Measurements from ENCODE around the gene TUBG2.
"Not testable (repeated sequence)": the region's sequence is repeated elsewhere in the genome, so short reads cannot be mapped to it uniquely, and the experiment has no call there.

The TUBG2 gene

DNA sequence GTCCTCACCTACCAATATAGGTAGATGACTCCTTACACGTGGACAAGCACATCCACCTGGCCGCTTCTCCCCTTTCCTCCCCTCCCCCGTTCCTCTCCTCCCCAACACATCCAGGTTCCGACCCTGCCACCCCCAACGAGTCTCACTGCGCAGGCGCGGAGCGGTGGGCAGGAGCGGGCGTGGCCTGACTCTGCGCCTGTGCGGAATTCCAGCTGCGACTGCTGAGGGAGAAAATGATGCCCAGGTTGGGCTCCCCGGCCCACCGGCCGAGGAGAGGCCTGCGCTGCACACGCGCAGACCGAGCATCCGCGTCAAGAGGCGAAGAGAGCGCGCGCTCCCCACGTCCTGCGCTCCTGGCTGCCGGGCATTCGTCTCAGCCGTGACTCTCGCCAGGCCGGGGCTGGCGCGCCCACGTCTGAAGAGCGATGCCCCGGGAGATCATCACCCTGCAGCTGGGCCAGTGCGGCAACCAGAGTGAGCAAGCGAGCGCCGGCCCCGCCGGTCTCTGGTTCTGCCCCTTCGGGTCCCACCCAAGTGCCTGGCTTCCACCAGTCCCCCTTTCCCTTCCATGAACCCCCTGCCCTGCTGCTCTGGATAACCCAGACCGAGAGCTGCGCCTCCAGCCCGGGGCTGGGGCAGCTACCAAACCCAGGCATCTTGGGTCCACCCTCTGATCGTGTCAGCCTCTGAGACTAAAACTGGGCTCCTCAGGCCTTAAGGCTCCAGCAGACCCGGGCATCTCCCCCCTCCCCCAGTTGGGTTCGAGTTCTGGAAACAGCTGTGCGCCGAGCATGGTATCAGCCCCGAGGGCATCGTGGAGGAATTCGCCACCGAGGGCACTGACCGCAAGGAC is at the start of gene TUBG2:
TUBG2 (plus strand) TSS at position 206 of the 853 bp plus-strand sequence; CDS start at position 426, 220 bp downstream.
- TF ChIP-seq, protein P1, sequence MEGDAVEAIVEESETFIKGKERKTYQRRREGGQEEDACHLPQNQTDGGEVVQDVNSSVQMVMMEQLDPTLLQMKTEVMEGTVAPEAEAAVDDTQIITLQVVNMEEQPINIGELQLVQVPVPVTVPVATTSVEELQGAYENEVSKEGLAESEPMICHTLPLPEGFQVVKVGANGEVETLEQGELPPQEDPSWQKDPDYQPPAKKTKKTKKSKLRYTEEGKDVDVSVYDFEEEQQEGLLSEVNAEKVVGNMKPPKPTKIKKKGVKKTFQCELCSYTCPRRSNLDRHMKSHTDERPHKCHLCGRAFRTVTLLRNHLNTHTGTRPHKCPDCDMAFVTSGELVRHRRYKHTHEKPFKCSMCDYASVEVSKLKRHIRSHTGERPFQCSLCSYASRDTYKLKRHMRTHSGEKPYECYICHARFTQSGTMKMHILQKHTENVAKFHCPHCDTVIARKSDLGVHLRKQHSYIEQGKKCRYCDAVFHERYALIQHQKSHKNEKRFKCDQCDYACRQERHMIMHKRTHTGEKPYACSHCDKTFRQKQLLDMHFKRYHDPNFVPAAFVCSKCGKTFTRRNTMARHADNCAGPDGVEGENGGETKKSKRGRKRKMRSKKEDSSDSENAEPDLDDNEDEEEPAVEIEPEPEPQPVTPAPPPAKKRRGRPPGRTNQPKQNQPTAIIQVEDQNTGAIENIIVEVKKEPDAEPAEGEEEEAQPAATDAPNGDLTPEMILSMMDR (IDR thresholded peaks at IDR 0.05; ENCODE audit: low read depth, low read length): no peak
- in situ Hi-C loops (cut with HindIII; ENCODE audit: low sequenced_read_pairs): no loop called here
- DNase-seq (ENCODE audit: low read depth, low spot score): peak; percentile 89
- H3K4me3 ChIP-seq (ENCODE audit: low read depth, low read length): peak within 1 kb of the TSS; percentile 64

DNA sequence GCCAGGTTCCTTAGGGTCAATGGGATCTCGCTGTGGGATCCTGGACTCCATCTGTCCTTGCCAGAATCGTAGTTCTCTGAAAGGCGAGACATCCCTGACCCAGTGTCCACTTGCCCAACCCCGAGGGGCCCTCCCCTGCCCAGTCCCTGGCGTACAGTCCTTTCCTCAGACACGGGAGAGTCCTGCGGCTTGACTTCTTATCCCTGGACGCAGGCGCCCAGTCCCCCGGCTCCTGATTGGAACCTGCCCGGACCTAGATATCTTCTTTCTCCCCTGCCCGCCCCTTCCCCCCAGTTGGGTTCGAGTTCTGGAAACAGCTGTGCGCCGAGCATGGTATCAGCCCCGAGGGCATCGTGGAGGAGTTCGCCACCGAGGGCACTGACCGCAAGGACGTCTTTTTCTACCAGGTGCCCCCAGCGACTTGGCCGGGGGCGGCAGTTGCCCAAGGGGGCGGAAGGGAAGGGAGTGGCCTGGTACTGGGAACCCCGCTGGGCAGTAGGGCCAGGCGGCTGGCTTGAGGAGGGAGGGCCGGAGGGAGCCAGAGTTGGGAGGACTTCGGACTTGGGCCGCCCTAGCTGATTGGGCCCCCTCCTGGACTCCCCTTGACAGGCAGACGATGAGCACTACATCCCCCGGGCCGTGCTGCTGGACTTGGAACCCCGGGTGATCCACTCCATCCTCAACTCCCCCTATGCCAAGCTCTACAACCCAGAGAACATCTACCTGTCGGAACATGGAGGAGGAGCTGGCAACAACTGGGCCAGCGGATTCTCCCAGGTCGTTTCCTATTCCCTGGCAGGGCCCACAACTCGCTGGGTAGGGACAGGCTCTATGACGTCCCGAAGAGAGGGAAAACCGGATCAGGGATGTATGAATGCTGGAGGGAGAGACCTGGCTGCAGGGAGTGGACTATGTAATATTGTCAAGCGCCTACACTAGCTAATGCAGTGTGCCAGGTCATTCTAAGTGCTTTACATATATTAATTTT is 49.0 kb upstream of the TUBG2 start:
- peak overlapping the region; percentile 77 for H3K4me3 ChIP-seq (ENCODE audit: low read depth, low read length)
- in situ Hi-C loops (cut with HindIII; ENCODE audit: low sequenced_read_pairs); DNase-seq (ENCODE audit: low read depth, low spot score): not testable (repeated sequence)

- DNase-seq (ENCODE audit: low read depth, low spot score): no peak
- H3K4me3 ChIP-seq (ENCODE audit: low read depth, low read length): no peak overlapping the region
- in situ Hi-C loops (cut with HindIII; ENCODE audit: low sequenced_read_pairs): no loop called here
- TF ChIP-seq, protein P1 (IDR thresholded peaks at IDR 0.05; ENCODE audit: low read depth, low read length): no peak
These were observed 47.1 kb upstream of the TUBG2 start for GRCh38 chr17:42612013-42612412.

GRCh38 chr17:42613699-42614295 is 45.3 kb upstream of the TUBG2 start:
- TF ChIP-seq, protein P1 (IDR thresholded peaks at IDR 0.05; ENCODE audit: low read depth, low read length): no peak
- no peak for DNase-seq (ENCODE audit: low read depth, low spot score)
- H3K4me3 ChIP-seq (ENCODE audit: low read depth, low read length): no peak overlapping the region
- in situ Hi-C loops (cut with HindIII; ENCODE audit: low sequenced_read_pairs): no loop called here

DNA sequence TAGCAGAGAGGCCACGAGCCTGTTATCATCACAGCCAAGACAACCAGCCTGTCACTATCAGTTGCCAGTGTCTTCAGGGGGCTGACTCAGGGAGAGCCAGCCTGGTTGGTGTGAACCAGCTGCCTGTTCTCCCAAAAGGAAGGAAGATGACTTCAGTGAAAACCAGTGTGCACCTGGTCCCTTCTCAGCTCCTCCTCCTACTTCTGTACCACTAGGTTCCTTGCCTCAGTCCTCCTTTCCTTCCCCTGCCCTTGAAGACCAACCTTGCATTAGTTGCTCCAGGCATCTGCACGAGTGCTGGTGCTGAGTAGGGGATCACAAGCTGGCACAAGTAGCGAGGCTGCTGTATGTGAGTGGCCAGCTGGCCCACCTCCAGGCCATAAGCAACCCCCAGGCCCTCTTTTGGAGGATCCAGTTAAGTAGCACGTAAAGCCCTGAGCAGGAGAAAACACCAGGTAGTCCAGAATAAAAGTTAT is 41.1 kb upstream of the TUBG2 start:
- DNase-seq (ENCODE audit: low read depth, low spot score): no peak
- no peak overlapping the region for H3K4me3 ChIP-seq (ENCODE audit: low read depth, low read length)
- TF ChIP-seq, protein P1 (IDR thresholded peaks at IDR 0.05; ENCODE audit: low read depth, low read length): no peak
- in situ Hi-C loops (cut with HindIII; ENCODE audit: low sequenced_read_pairs): no loop called here

DNA sequence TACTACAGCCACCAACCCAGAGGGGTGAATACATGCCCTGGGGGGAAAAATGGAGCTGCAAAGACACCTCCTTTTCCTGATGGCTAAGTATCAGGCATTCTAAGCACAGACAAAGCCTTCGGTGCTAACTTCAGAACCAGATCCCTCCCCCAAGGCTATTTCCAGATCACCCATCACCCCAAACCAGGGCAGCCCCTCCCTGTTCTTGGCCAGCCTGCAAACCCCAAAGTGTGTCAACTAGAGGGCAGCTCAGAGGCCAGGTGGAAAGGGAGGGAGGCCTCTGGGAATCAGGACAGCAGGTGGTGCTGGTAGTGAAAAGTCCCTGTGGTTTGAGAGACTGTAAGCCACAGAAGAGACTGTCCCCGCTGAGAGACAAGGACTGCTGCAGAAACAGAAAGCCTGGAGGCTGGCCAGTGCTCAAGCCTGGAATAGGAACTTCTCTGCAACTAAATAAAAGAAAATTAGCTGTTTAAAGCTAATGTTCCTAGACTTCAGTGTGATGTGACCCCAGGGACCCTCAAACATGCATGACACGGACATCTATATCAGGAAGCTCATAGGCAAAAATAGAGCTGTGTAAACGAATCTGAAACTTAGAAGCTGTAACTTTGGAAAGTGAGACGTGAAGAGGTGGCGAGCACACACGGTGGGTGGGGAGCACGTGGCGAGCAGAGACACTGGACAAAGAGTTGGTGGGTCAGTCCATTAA is 40.5 kb upstream of the TUBG2 start:
- TF ChIP-seq, protein P1 (IDR thresholded peaks at IDR 0.05; ENCODE audit: low read depth, low read length): peak; percentile 9
- DNase-seq (ENCODE audit: low read depth, low spot score): peak; percentile 22
- H3K4me3 ChIP-seq (ENCODE audit: low read depth, low read length): no peak overlapping the region
- in situ Hi-C loops (cut with HindIII; ENCODE audit: low sequenced_read_pairs): no loop called here

GRCh38 chr17:42621987-42622386 is 37.1 kb upstream of the TUBG2 start:
- DNase-seq (ENCODE audit: low read depth, low spot score); H3K4me3 ChIP-seq (ENCODE audit: low read depth, low read length); in situ Hi-C loops (cut with HindIII; ENCODE audit: low sequenced_read_pairs): not testable (repeated sequence)
